Measurements from ENCODE around the gene CNDP1.

DNA sequence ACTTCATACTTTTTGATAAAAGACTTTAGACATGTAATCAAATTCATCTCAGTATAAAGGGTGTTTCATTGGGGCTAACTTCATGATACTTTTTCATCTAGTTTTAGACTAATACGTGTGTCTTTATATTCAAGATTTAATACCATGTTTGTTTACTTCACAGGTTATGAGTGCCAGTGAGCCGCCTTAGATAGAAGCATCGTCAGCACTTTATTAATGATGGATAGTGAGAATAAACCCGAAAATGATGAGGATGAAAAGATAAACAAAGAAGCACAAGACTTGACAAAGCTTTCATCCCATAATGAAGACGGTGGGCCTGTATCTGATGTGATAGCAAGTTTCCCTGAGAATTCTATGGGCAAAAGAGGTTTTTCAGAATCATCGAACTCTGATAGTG is 96.5 kb downstream of the CNDP1 start:
- TF ChIP-seq, protein P1, sequence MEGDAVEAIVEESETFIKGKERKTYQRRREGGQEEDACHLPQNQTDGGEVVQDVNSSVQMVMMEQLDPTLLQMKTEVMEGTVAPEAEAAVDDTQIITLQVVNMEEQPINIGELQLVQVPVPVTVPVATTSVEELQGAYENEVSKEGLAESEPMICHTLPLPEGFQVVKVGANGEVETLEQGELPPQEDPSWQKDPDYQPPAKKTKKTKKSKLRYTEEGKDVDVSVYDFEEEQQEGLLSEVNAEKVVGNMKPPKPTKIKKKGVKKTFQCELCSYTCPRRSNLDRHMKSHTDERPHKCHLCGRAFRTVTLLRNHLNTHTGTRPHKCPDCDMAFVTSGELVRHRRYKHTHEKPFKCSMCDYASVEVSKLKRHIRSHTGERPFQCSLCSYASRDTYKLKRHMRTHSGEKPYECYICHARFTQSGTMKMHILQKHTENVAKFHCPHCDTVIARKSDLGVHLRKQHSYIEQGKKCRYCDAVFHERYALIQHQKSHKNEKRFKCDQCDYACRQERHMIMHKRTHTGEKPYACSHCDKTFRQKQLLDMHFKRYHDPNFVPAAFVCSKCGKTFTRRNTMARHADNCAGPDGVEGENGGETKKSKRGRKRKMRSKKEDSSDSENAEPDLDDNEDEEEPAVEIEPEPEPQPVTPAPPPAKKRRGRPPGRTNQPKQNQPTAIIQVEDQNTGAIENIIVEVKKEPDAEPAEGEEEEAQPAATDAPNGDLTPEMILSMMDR (IDR thresholded peaks at IDR 0.05) = no peak
- TF ChIP-seq SIN3A (IDR thresholded peaks at IDR 0.05; ENCODE audit: borderline replicate concordance, low read depth, low read length) = no peak
- no peak for TF ChIP-seq EZH2phosphoT487 (IDR thresholded peaks at IDR 0.05; ENCODE audit: borderline replicate concordance, low read depth)
- TF ChIP-seq RAD21 (IDR thresholded peaks at IDR 0.05; ENCODE audit: low read length) = no peak
- TF ChIP-seq, protein P2, sequence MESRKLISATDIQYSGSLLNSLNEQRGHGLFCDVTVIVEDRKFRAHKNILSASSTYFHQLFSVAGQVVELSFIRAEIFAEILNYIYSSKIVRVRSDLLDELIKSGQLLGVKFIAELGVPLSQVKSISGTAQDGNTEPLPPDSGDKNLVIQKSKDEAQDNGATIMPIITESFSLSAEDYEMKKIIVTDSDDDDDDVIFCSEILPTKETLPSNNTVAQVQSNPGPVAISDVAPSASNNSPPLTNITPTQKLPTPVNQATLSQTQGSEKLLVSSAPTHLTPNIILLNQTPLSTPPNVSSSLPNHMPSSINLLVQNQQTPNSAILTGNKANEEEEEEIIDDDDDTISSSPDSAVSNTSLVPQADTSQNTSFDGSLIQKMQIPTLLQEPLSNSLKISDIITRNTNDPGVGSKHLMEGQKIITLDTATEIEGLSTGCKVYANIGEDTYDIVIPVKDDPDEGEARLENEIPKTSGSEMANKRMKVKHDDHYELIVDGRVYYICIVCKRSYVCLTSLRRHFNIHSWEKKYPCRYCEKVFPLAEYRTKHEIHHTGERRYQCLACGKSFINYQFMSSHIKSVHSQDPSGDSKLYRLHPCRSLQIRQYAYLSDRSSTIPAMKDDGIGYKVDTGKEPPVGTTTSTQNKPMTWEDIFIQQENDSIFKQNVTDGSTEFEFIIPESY (IDR thresholded peaks at IDR 0.05; ENCODE audit: borderline replicate concordance, low read depth) = no peak
- no peak for TF ChIP-seq REST (IDR thresholded peaks at IDR 0.05; ENCODE audit: low read depth, low read length)
- no peak for TF ChIP-seq USF2 (IDR thresholded peaks at IDR 0.05; ENCODE audit: borderline replicate concordance, low read depth, low read length)
- no peak for TF ChIP-seq MXI1 (IDR thresholded peaks at IDR 0.05; ENCODE audit: low read depth, low read length)
- no peak for TF ChIP-seq JUND (IDR thresholded peaks at IDR 0.05)
- no peak for TF ChIP-seq POLR2AphosphoS5 (IDR thresholded peaks at IDR 0.05; ENCODE audit: low read depth, low read length)
- no peak for TF ChIP-seq RXRA (IDR thresholded peaks at IDR 0.05; ENCODE audit: borderline replicate concordance, low read depth)
- TF ChIP-seq, protein P3, sequence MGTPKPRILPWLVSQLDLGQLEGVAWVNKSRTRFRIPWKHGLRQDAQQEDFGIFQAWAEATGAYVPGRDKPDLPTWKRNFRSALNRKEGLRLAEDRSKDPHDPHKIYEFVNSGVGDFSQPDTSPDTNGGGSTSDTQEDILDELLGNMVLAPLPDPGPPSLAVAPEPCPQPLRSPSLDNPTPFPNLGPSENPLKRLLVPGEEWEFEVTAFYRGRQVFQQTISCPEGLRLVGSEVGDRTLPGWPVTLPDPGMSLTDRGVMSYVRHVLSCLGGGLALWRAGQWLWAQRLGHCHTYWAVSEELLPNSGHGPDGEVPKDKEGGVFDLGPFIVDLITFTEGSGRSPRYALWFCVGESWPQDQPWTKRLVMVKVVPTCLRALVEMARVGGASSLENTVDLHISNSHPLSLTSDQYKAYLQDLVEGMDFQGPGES (IDR thresholded peaks at IDR 0.05; ENCODE audit: low read depth, low read length) = no peak
- TF ChIP-seq, protein P4, sequence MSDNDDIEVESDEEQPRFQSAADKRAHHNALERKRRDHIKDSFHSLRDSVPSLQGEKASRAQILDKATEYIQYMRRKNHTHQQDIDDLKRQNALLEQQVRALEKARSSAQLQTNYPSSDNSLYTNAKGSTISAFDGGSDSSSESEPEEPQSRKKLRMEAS (IDR thresholded peaks at IDR 0.05; ENCODE audit: low read depth) = no peak
